ACC112 (cell line): ENCODE measurements around the gene CA4.

ENCODE experiments used
- H2AFZ ChIP-seq: fragments of 200-600 bp; sonication (generic); one replicate; pipeline ENCODE4 v1.6.0; 2017; ENCODE audit warnings: antibody characterized with exemption, low read length; ENCODE audit not compliant: unreplicated experiment
- H3K27ac ChIP-seq: fragments of 200-600 bp; sonication (generic); 2 replicates; pipeline ENCODE4 v1.5.1; 2014; ENCODE audit warnings: low read depth, mild to moderate bottlenecking, antibody characterized with exemption, low read length, moderate library complexity
- H3K27me3 ChIP-seq: fragments of 200-600 bp; sonication (generic); 2 replicates; pipeline ENCODE4 v1.6.1; 2014; ENCODE audit warnings: mild to moderate bottlenecking, antibody characterized with exemption, low read length, moderate library complexity, mixed read lengths; ENCODE audit not compliant: insufficient read depth
- H3K36me3 ChIP-seq: fragments of 200-600 bp; sonication (generic); 2 replicates; pipeline ENCODE4 v1.6.1; 2016; ENCODE audit warnings: mild to moderate bottlenecking, antibody characterized with exemption, low read length, moderate library complexity, mixed read lengths; ENCODE audit not compliant: insufficient read depth
- H3K4me1 ChIP-seq: fragments of 200-600 bp; sonication (generic); one replicate; pipeline ENCODE4 v1.6.1; 2016; ENCODE audit warnings: low read length, mixed read lengths; ENCODE audit not compliant: insufficient read depth, unreplicated experiment, control insufficient read depth
- H3K4me3 ChIP-seq: fragments of 200-600 bp; sonication (generic); 2 replicates; pipeline ENCODE4 v1.5.1; 2014; ENCODE audit warnings: mild to moderate bottlenecking, low read depth, low read length
- H3K79me2 ChIP-seq: fragments of 200-600 bp; sonication (generic); one replicate; pipeline ENCODE4 v1.6.0; 2016; ENCODE audit warnings: low read length; ENCODE audit not compliant: control insufficient read depth, unreplicated experiment, insufficient read depth

CA4 gene

DNA sequence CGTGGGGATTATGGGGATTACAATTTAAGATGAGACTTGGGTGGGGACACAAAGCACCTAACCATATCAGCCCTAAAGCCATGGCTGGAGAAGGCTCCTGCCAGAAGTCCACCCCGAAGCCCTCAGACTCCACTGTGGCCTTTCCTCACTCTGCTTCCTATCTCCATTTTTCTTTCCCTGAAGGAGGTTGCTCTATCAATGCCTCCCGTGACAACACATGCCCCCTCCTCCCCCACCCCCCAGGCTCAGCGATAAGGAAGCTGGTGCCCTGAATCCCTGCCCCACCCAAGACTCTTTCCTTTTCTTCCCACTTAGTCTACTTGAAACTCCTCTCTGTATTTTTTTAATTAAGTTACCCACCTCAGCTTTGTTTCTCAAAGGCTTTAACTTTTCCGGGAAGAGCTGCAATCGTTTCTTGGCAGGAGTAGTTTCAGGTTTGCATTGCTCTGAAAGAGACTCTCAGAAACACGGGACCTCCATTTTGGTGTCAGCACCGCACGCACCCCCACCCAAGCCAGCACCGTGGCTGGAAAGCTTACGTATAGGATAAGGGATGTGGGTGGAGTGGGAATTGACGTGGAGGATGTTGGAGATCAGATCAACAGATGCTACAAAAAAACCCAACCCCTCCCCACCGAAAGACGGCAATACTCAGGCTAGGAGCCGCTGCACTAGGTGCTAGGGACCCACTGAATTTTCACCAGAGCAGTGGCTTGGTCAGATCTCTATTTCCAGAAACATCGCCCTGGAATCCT, 15.2 kb upstream of the CA4 start:
- Histone ChIP-seq H3K79me2 (peaks cover 15% of the 10 kb centered on the region), H3K36me3 (no peaks in the 10 kb centered on the region), H3K4me1 (peaks cover 5% of the 10 kb centered on the region), H3K27me3 (peaks cover 19% of the 10 kb centered on the region), H2AFZ (peak overlapping the region; percentile 92), H3K27ac (peak overlapping the region; percentile 62), H3K4me3 (peak overlapping the region; percentile 96)

DNA sequence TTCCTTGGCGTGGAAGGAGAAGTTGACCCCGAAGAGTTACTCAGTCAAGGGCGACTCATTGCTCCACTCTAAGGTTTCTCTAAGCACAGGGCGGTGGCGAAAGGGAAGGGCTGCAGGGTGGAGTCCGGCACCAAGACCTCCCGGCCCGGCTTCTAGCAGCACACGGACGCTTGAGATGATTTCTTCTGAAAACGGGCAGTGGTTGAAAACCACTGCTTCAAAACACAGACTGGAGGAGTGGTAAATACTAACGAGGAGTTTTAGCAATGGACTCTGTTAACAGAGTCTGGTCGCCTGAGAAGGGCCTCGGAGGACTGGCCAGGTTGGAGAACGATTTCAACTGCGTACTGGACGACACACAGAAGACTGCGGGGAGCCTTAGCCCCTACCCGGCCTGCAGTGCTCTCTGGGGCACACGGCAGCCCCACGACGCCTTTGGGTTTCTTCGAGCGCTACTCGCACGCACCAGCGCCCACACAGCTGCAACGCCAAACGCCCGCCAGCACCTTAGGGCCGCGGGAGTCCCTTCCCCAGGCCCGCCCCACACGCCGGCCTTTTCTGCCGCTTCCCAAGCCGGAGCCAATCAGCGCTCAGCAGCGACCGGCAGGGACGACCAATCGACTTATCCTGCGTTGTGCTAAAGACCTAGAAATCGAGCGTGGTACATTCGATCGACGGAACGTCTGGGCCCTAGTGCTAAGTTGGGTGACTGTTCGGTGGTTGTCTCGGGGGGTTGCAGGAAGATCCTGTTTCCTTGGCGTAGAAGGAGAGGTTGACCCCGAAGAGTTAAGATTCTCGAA, 14.4 kb upstream of the CA4 start:
- Histone ChIP-seq H3K4me1 (peaks cover 5% of the 10 kb centered on the region), H3K79me2 (peaks cover 15% of the 10 kb centered on the region), H3K36me3 (no peaks in the 10 kb centered on the region), H3K4me3 (peak overlapping the region; percentile 96), H3K27me3 (peaks cover 27% of the 10 kb centered on the region), H3K27ac (peak overlapping the region; percentile 62), H2AFZ (peak overlapping the region; percentile 92)

DNA sequence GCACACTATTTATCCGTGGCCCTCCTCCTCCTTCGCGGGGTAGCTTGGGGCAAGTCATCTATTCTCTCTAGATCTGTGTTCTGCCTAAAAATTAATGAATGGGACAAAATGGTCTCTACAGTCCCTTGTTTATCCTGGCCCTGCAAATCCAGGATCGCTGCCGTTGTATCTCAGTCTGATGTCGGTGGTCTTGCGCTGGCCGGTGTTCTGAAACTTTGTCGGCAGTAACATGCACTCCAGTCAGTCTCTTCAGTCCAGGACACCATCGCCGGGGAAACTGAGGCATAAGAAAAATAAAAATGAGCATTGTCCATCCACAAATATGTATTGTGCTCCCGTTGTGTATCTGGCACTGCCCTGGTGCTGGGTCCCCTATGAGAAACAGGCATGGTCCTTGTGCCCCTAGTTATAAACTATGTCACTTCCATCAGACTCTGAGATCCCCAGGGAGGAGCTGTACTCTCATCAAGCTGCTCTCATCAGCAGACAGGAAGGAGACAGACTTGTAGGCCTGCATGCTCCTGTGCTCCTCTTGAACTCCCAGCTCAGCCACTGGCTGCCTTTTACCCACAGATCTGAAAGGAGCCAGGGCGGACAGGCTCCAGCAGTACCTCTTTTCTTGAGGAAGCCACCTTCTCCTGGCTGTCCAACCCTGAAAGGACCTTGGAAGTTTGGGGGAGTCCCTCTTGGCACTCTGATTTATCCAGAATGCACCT, 13.7 kb upstream of the CA4 start:
- Histone ChIP-seq H3K27ac (no peak overlapping the region), H3K36me3 (no peaks in the 10 kb centered on the region), H2AFZ (peak overlapping the region; percentile 29), H3K79me2 (peaks cover 15% of the 10 kb centered on the region), H3K4me3 (peak overlapping the region; percentile 96), H3K4me1 (peaks cover 5% of the 10 kb centered on the region), H3K27me3 (peaks cover 34% of the 10 kb centered on the region)

DNA sequence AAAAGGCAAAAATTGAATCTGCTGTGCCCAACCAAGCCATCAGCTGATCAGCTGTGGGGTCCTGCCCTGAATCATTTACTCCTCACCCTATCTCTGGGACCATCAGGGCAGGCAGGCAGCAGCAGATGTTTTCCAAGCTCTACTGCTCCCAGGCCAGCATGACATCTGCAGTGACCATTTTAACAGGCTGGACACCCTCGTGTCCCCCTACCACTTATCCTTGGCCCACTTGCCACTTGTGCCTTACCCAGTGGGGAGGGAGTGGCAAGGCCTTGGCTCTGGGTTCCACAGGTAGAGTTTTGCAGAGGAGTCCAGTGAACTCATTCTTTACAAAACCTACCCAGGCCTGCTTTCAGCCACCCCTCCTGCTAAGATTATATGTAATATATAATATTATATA, 12.0 kb upstream of the CA4 start:
- H3K27me3 ChIP-seq, result peaks cover 41% of the 10 kb centered on the region
- H3K4me1 ChIP-seq, result peaks cover 10% of the 10 kb centered on the region
- no peak overlapping the region for H3K4me3 ChIP-seq
- no peak overlapping the region for H3K27ac ChIP-seq
- no peak overlapping the region for H2AFZ ChIP-seq
- peaks cover 15% of the 10 kb centered on the region for H3K79me2 ChIP-seq
- H3K36me3 ChIP-seq, result no peaks in the 10 kb centered on the region

DNA sequence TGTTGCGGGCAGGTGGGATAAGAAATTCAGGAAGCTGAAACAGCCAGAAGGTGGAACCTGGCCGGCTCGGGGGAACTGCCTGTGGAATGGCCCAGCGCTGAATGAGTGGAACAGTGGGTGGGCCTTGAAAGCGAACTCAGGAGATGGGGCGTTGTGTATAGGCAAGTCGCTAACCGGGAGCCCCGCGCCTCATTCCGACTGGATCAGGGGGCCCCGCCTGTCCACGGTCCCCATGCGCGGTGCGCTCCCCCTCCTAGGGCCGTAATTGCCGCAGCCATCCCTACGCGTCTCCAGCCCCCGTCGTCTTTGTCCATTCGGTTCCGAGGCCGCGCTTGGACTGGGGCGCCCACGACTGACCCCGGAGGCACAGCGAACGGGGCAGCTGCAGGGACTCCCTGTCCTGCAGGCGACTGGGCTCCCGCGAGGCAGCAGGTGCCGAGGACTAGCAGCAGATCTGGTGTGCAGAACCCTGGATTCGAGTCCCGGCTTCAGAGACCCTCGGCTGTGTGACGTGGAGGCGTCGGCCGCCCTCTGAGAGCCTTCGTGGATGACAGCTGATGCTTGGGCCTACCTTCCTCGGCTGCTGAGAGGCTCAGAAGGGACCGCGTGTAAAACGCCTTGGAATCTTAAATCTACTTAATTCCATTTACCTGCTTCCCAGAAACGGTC, 10.9 kb upstream of the CA4 start:
- H2AFZ ChIP-seq, result no peak overlapping the region
- no peak overlapping the region for H3K27ac ChIP-seq
- H3K4me3 ChIP-seq, result no peak overlapping the region
- H3K27me3 ChIP-seq, result peaks cover 41% of the 10 kb centered on the region
- H3K36me3 ChIP-seq, result no peaks in the 10 kb centered on the region
- peaks cover 11% of the 10 kb centered on the region for H3K79me2 ChIP-seq
- peaks cover 11% of the 10 kb centered on the region for H3K4me1 ChIP-seq

DNA sequence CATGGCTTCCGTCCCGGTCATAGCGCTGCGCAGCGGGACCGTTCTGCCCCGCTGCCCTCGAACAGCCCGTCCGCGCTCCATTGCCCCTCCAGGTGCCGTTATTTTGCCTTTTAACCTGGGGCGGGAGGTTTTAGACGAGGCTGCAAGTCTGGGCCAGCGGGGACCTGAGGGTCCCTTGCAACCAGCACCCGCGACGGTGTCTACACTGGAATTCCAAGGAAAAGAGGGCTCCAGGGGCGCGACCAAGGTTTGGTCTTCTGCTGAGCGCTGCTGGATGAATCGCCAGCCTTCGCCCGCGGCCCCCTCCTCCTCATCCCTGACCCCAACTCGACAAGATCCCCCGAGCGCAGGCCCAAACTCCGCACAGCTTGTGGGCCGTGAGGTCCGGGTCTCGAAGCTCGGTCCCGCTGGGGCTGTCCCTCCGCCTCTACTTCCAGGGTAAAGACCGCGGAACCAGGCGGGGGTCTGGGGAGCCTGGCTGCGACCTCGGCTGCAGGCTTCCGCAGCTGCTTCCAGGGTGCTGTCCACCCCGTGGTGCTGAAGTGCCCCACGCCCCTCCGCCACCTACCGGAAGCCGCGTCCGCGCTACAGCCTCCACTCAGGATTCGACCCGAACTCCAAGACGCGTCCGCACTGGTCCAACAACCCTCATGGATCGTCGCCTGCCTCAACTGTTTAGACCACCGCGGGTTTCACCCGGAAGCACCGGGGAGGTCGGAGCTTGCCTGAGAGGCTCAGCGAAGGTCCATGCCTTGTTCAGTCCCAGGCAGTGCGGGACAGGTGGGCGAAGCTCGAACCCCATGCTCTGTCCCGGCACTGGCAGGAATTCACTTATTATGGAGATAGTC, 10.1 kb upstream of the CA4 start:
- H3K4me1 ChIP-seq, result peaks cover 7% of the 10 kb centered on the region
- peak overlapping the region; percentile 41; the same call in 1 of the 2 replicates for H3K4me3 ChIP-seq
- no peaks in the 10 kb centered on the region for H3K36me3 ChIP-seq
- H3K27me3 ChIP-seq, result peaks cover 41% of the 10 kb centered on the region
- H3K27ac ChIP-seq, result no peak overlapping the region
- peaks cover 3% of the 10 kb centered on the region for H3K79me2 ChIP-seq
- H2AFZ ChIP-seq, result no peak overlapping the region

DNA sequence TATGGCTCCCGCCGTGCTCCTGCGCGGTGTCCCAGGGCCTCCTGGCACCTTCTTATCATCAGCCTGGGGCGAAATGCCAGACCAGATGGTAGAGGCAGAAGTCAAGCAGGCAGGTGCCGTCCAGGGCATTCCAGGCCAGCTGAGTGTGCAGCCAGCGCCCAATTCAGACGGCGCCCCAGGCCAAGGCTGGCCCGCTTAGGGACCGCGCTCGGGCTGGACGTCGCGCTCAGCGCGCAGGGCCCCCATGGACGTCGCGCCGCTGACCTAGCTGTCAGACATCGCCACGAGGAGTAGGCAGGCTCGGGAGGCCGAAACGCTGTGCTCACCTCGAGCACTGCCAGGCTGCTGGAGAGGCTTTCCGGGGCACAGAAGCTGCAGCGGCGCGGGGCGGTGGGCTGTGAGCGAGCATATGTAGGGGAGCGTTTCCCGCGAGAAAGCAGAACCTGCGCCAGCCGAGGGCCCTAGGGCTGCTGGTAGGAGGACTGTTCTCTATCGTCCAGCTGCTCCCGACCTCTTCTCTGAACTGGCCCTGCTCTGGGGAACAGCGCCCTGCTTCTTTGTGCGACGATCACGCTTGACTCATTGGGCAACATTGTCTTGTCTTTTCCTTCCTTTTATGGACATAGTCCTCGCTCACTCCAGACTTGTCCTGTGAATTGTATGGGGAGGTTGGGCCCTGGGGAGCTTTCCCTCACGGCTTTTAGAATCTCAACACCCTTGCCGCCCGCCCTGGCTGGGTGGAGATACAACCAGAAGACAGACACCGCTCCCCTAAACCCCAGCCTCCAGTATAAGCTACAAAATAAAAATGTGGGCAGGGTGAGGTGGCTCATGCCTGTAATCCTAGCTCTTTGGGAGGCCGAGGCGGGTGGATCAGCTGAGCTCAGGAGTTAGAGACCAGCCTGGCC, 8.4 kb upstream of the CA4 start:
- H3K79me2 ChIP-seq, result no peaks in the 10 kb centered on the region
- H3K27me3 ChIP-seq, result peaks cover 56% of the 10 kb centered on the region
- H2AFZ ChIP-seq, result no peak overlapping the region
- peaks cover 7% of the 10 kb centered on the region for H3K4me1 ChIP-seq
- H3K27ac ChIP-seq, result no peak overlapping the region
- H3K4me3 ChIP-seq, result no peak overlapping the region; the same call in 1 of the 2 replicates
- H3K36me3 ChIP-seq, result no peaks in the 10 kb centered on the region

DNA sequence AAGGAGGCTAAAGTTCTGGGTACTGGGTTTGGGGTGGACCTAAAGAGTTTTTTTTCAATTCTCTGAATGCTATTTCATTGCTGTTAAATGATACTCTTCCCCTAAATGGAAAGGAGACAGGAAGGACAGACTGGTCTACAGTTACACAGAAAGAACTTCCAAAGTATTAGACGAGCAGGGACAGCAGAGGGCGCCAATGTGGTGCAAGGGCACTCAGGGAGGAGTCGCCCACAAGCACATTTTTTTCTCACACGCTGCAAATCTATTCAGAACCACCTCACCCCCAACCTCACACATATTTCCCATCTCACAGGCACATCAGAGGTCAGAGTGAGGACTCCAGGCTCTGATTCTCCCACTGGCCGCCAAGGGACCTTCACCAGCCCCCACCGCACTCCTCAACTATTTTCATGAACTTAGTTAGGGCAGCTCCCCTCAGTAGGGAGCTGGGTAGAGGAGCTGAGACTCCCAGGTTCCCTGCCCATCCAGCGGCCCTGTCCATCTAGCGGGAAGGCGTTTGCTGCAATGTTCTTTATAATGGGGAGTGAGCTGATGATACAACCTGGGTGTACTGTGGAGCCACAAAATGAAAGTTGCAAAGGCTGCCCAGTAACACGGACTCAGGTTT, 6.8 kb upstream of the CA4 start:
- Histone ChIP-seq H3K4me1 (peaks cover 7% of the 10 kb centered on the region), H3K27ac (no peak overlapping the region), H3K27me3 (peaks cover 55% of the 10 kb centered on the region), H3K79me2 (no peaks in the 10 kb centered on the region), H3K36me3 (no peaks in the 10 kb centered on the region), H3K4me3 (peak overlapping the region; percentile 68), H2AFZ (peak overlapping the region; percentile 57)
